ENCODE data around the gene LILRA1. TPM values are rescaled to one million over a fixed set of nuclear protein-coding genes. Genes with fewer than 3 reads are reported as not detected.
A peak's percentile ranks its signal among the peaks of the same experiment; 100 is the strongest.
"Not testable (repeated sequence)": the region's sequence is repeated elsewhere in the genome, so short reads cannot be mapped to it uniquely, and the experiment has no call there.

Gene LILRA1
- 4.7 TPM for total RNA-seq
- long read RNA-seq, partial matches to known transcripts = 3 of 11 reads
- long read RNA-seq, other reads (novel, unspliced or antisense) = 8 of 11 reads

DNA sequence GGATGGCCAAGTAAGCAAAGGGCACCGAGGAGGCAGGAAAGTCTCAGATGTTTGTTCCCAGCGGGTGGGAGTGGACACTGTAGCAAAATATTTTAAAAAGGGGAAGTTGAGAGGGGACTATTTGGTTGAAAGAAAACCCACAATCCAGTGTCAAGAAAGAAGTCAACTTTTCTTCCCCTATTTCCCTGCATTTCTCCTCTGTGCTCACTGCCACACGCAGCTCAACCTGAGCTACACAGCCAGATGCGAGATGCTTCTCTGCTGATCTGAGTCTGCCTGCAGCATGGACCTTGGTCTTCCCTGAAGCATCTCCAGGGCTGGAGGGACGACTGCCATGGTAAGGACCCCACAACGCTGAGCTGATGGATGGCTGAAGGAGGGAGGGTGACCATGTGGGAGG lies at the start of gene LILRA1:
LILRA1 (plus strand) TSS at position 188 of the 400 bp plus-strand sequence. CDS start 613 bp downstream, outside the sequence.
- H3K27me3 ChIP-seq; H3K27ac ChIP-seq; intact Hi-C loops (cut with DNase I); H3K4me1 ChIP-seq; H3K36me3 ChIP-seq; DNase-seq; H3K9me3 ChIP-seq: not testable (repeated sequence)
- H3K4me3 ChIP-seq = peak within 1 kb of the TSS; percentile 8
- peak; percentile 74 for ATAC-seq

GRCh38 chr19:54548806-54549205 lies 44.6 kb upstream of the LILRA1 start:
- intact Hi-C loops (cut with DNase I) = no loop called here
- H3K4me1 ChIP-seq = no peaks in the 10 kb centered on the region

DNA sequence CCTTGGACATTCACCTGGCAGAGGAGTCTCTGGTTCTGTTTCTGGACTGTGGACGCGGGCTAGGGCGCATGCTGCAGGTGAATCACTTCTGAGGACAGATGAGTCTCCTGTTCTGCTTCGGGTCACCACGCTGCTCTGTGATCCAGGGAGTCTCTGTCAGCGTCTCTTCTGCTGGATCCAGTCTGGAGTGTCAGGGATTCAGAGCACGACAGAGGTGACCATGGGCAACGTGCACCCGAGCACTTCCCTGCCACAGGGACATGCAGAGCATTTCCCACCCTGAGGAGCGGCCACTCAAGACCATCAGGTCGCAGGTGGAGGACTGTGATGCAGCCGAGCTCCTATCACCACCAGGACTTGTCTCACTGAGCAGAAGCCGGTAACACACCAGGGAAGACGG lies 44.2 kb upstream of the LILRA1 start:
- TF ChIP-seq CTCF (IDR thresholded peaks at IDR 0.05) = no peak
- intact Hi-C loops (cut with DNase I) = no loop called here

More at GRCh38 chr19:54548806-54549205, 44.6 kb upstream of the LILRA1 start:
- H3K36me3 ChIP-seq = no peaks in the 10 kb centered on the region
- H3K27me3 ChIP-seq = no peaks in the 10 kb centered on the region
- no peak for TF ChIP-seq CTCF (IDR thresholded peaks at IDR 0.05)
- DNase-seq (peak; percentile 23), ATAC-seq (no peak)
- H3K4me3 ChIP-seq = no peak overlapping the region
- no peaks in the 10 kb centered on the region for H3K9me3 ChIP-seq
- no peak overlapping the region for H3K27ac ChIP-seq

DNA sequence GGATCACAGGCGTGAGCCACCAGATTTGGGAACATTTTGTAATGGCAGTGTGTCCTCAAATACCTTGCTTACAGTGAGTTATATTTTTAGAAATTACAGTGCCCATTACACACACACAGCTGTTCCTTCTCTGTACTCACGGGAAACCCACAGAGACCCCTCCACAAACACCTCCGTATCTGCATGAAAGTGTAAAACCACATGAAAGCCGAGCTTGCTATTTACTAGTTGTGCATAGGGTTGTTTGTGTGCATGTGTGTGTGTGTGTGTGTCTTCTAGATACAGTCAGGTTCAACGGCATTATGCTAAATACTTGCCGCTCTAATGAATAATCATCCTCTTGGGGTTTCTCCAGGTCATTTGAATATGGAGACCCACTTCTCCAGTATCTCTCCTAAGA lies 42.1 kb upstream of the LILRA1 start:
- TF ChIP-seq CTCF (IDR thresholded peaks at IDR 0.05) = no peak
- H3K27me3 ChIP-seq = no peaks in the 10 kb centered on the region
- no peaks in the 10 kb centered on the region for H3K4me1 ChIP-seq
- ATAC-seq (no peak), DNase-seq (no peak)
- no peaks in the 10 kb centered on the region for H3K9me3 ChIP-seq
- H3K4me3 ChIP-seq = no peak overlapping the region
- H3K27ac ChIP-seq = no peak overlapping the region
- intact Hi-C loops (cut with DNase I) = no loop called here
- H3K36me3 ChIP-seq = no peaks in the 10 kb centered on the region

More for the DNA sequence above, 44.2 kb upstream of the LILRA1 start:
- Histone ChIP-seq H3K4me1 (no peaks in the 10 kb centered on the region), H3K36me3 (no peaks in the 10 kb centered on the region), H3K9me3 (no peaks in the 10 kb centered on the region), H3K27ac (no peak overlapping the region), H3K27me3 (no peaks in the 10 kb centered on the region), H3K4me3 (no peak overlapping the region)
- DNase-seq = no peak
- no peak for ATAC-seq

GRCh38 chr19:54551950-54552912 lies 41.2 kb upstream of the LILRA1 start:
- no peaks in the 10 kb centered on the region for H3K36me3 ChIP-seq
- H3K27ac ChIP-seq = no peak overlapping the region
- DNase-seq = peak; percentile 64
- peak; percentile 67 for ATAC-seq
- no peaks in the 10 kb centered on the region for H3K9me3 ChIP-seq
- no peak for TF ChIP-seq CTCF (IDR thresholded peaks at IDR 0.05)
- no peaks in the 10 kb centered on the region for H3K4me1 ChIP-seq
- no peak overlapping the region for H3K4me3 ChIP-seq
- no peaks in the 10 kb centered on the region for H3K27me3 ChIP-seq
- intact Hi-C loops (cut with DNase I) = no loop called here

DNA sequence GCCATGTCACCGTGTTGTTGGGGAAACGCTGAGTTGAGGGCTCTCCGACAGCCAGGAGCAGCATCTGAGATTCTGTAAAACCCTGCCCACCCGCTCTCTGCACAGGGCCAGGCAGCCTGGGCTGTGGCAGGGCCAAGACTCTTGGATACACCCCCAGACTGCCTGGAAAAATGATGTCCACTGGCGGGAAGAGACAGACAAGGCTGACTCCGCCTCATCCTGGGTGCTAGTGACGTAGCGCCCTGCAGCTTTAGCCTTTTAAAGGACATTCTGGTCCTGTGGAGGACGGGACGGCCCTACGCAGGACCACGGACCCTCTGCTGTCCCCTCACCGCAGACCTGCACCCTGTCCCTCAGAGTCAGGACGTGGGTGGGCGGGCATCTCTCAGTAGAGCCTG lies 40.5 kb upstream of the LILRA1 start:
- no peak for TF ChIP-seq CTCF (IDR thresholded peaks at IDR 0.05)
- no peaks in the 10 kb centered on the region for H3K4me1 ChIP-seq
- intact Hi-C loops (cut with DNase I) = no loop called here
- H3K27ac ChIP-seq = no peak overlapping the region
- no peaks in the 10 kb centered on the region for H3K9me3 ChIP-seq
- no peaks in the 10 kb centered on the region for H3K36me3 ChIP-seq
- DNase-seq (peak; percentile 51), ATAC-seq (no peak)
- no peaks in the 10 kb centered on the region for H3K27me3 ChIP-seq
- no peak overlapping the region for H3K4me3 ChIP-seq
